ENCODE measurements around the gene ADGRF3. TPM values are rescaled to one million over a fixed set of nuclear protein-coding genes. Genes with fewer than 3 reads are reported as not detected.
"Not testable (repeated sequence)": the region's sequence is repeated elsewhere in the genome, so short reads cannot be mapped to it uniquely, and the experiment has no call there.

Gene ADGRF3
- total and polyA plus RNA-seq, 2 donors (not counting 1 experiment from before 2014, with no cell fraction given) = 0.47 to 1.00 TPM

DNA sequence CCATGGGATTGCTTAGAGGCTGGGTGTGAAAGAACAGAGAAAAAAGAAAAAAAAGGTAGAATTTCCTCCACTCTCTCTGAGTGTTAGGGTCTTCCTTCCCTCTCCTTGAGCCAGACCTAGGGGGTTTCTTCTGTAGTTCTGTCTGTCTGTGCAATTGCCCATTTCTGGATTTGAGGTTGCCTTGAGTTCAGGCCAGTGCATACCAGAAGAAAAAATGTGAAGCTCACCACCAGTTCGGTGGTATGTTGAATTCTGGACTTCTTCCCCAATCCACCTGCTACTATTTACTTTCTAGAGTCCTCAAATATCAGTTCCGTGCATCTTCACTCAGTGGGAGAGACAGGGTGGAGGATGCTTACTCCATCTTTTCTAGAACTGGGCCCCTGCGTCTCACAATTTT, 16.0 kb downstream of the ADGRF3 start:
- POLR2A ChIA-PET = interaction anchor here (1.0 kb wide), 1 partner anchor 55 kb away, joined by 3 read pairs; no protein-coding TSS in a partner anchor
- Histone ChIP-seq H3K4me3 (ENCODE audit: control extremely low read depth in 1 of 5, extremely low read depth in 1 of 5, insufficient read depth in 1 of 5, low read depth in 2 of 5, low read length in 4 of 5) (no peak overlapping the region), H3K36me3 (replicated peaks in 1 of 2; ENCODE audit: control extremely low read depth in 1 of 2, control insufficient read depth in 1 of 2, extremely low read depth in 1 of 2, insufficient read depth in 2 of 2, low read length in 1 of 2) (no peaks in the 10 kb centered on the region), H3K9me3 (ENCODE audit: control extremely low read depth in 1 of 3, control insufficient read depth in 2 of 3, insufficient read depth in 1 of 3, low read length in 2 of 3) (no peaks in the 10 kb centered on the region), H3K27ac (ENCODE audit: low read length in 2 of 2) (no peak overlapping the region), H2AFZ (ENCODE audit: insufficient read depth, low read depth, low read length, poor library complexity, severe bottlenecking) (peak overlapping the region; percentile 50), H3K4me2 (replicated peaks; ENCODE audit: low read depth, low read length, poor library complexity, severe bottlenecking) (no peak overlapping the region), H4K20me1 (ENCODE audit: control insufficient read depth, insufficient read depth, low read length, poor library complexity, severe bottlenecking) (no peaks in the 10 kb centered on the region), H3K27me3 (replicated peaks in 1 of 4; ENCODE audit: control extremely low read depth in 1 of 4, control insufficient read depth in 3 of 4, insufficient read depth in 4 of 4, low read length in 3 of 4) (no peaks in the 10 kb centered on the region), H3K4me1 (ENCODE audit: control insufficient read depth in 2 of 2, insufficient read depth in 2 of 2, low read length in 2 of 2) (peaks cover 2 to 5% of the 10 kb centered on the region in 2 donors), H3K79me2 (ENCODE audit: control insufficient read depth, insufficient read depth, low read length) (no peaks in the 10 kb centered on the region), H3K9ac (ENCODE audit: low read length) (no peak overlapping the region)
- H3K9me3 Mint-ChIP-seq (ENCODE audit: insufficient read depth) = no peaks in the 10 kb centered on the region
- peaks cover 6% of the 10 kb centered on the region for H3K4me1 Mint-ChIP-seq
- WGBS (ENCODE audit: insufficient coverage) = no CpG with 5 or more reads among the region's 3 CpGs
- TF ChIP-seq, protein P1, sequence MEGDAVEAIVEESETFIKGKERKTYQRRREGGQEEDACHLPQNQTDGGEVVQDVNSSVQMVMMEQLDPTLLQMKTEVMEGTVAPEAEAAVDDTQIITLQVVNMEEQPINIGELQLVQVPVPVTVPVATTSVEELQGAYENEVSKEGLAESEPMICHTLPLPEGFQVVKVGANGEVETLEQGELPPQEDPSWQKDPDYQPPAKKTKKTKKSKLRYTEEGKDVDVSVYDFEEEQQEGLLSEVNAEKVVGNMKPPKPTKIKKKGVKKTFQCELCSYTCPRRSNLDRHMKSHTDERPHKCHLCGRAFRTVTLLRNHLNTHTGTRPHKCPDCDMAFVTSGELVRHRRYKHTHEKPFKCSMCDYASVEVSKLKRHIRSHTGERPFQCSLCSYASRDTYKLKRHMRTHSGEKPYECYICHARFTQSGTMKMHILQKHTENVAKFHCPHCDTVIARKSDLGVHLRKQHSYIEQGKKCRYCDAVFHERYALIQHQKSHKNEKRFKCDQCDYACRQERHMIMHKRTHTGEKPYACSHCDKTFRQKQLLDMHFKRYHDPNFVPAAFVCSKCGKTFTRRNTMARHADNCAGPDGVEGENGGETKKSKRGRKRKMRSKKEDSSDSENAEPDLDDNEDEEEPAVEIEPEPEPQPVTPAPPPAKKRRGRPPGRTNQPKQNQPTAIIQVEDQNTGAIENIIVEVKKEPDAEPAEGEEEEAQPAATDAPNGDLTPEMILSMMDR (IDR thresholded peaks at IDR 0.05) = no peak
- TF ChIP-seq EZH2 (IDR thresholded peaks at IDR 0.05; ENCODE audit: borderline replicate concordance, insufficient read depth, low read depth, low read length, poor library complexity, severe bottlenecking) = no peak
- no peak overlapping the region for H3K27ac Mint-ChIP-seq
- intact Hi-C loops (cut with micrococcal nuclease) = loop anchor here (1.0 to 2.0 kb wide), 4 partner anchors 15 to 339 kb away; partner anchors contain the start of genes HADHA and HADHB
- no peaks in the 10 kb centered on the region for H3K27me3 Mint-ChIP-seq
- CTCF ChIA-PET = interaction anchor here (1.0 to 2.7 kb wide), 15 partner anchors 8 to 381 kb away, joined by 3 to 12 read pairs (median 6); partner anchors contain the start of gene SELENOI
- DNase-seq (no peak), ATAC-seq (ENCODE audit: low read depth) (no peak)
- no peak overlapping the region for H3K4me3 Mint-ChIP-seq

DNA sequence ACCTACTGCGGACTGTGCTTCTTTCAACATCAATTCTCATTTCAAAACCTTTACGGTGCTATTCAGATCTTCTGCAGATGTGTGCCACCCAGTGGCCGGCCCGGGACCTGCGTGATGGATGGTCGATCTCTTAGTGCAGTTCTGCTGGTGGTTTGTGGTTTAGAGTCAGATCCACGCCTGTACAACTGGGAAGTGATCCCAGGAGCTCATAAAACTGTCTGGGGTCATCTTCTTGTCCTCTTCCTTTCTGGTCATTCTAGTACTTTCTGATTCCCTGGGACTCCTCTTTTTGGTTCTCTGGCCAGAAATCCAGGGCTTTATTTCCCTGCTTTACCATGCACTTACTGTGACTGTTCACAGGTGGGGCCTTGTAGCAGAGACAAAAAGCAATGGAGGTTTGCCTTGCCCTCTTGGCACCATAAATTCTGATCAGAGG, 16.5 kb downstream of the ADGRF3 start:
- Mint-ChIP-seq H3K27ac (no peak overlapping the region), H3K9me3 (ENCODE audit: insufficient read depth) (no peaks in the 10 kb centered on the region), H3K27me3 (no peaks in the 10 kb centered on the region), H3K4me1 (peaks cover 6% of the 10 kb centered on the region), H3K4me3 (no peak overlapping the region)
- no peaks in the 10 kb centered on the region for H3K36me3 ChIP-seq (replicated peaks in 1 of 2; ENCODE audit: control extremely low read depth in 1 of 2, control insufficient read depth in 1 of 2, extremely low read depth in 1 of 2, insufficient read depth in 2 of 2, low read length in 1 of 2)
- ChIA-PET POLR2A (interaction anchor here (1.0 kb wide), 1 partner anchor 55 kb away, joined by 3 read pairs; no protein-coding TSS in a partner anchor), CTCF (interaction anchor here (1.0 to 2.7 kb wide), 15 partner anchors 14 to 380 kb away, joined by 3 to 12 read pairs (median 5); partner anchors contain the start of gene SELENOI)
- H4K20me1 ChIP-seq (ENCODE audit: control insufficient read depth, insufficient read depth, low read length, poor library complexity, severe bottlenecking) = no peaks in the 10 kb centered on the region
- peak; percentile 79 for DNase-seq
- H3K9ac ChIP-seq (ENCODE audit: low read length) = no peak overlapping the region
- intact Hi-C loops (cut with micrococcal nuclease) = loop anchor here (1.0 to 2.0 kb wide), 4 partner anchors 15 to 339 kb away; partner anchors contain the start of genes HADHA and HADHB
- no peaks in the 10 kb centered on the region for H3K27me3 ChIP-seq (replicated peaks in 1 of 4; ENCODE audit: control extremely low read depth in 1 of 4, control insufficient read depth in 3 of 4, insufficient read depth in 4 of 4, low read length in 3 of 4)
- peak; percentile 95 for ATAC-seq (ENCODE audit: low read depth)
- H3K4me3 ChIP-seq (ENCODE audit: control extremely low read depth in 1 of 5, extremely low read depth in 1 of 5, insufficient read depth in 1 of 5, low read depth in 2 of 5, low read length in 4 of 5) = no peak overlapping the region
- no peak for TF ChIP-seq EZH2 (IDR thresholded peaks at IDR 0.05; ENCODE audit: borderline replicate concordance, insufficient read depth, low read depth, low read length, poor library complexity, severe bottlenecking)
- TF ChIP-seq, protein P1 (IDR thresholded peaks at IDR 0.05) = peak; percentile 97
- no peak overlapping the region for H3K27ac ChIP-seq (ENCODE audit: low read length in 2 of 2)
- H2AFZ ChIP-seq (ENCODE audit: insufficient read depth, low read depth, low read length, poor library complexity, severe bottlenecking) = peak overlapping the region; percentile 50
- H3K79me2 ChIP-seq (ENCODE audit: control insufficient read depth, insufficient read depth, low read length) = no peaks in the 10 kb centered on the region
- H3K9me3 ChIP-seq (ENCODE audit: control extremely low read depth in 1 of 3, control insufficient read depth in 2 of 3, insufficient read depth in 1 of 3, low read length in 2 of 3) = no peaks in the 10 kb centered on the region
- 0% methylated on average over 3 of the region's 7 CpGs for WGBS (ENCODE audit: insufficient coverage)
- peaks cover 2 to 5% of the 10 kb centered on the region in 2 donors for H3K4me1 ChIP-seq (ENCODE audit: control insufficient read depth in 2 of 2, insufficient read depth in 2 of 2, low read length in 2 of 2)
- peak overlapping the region; percentile 12 for H3K4me2 ChIP-seq (replicated peaks; ENCODE audit: low read depth, low read length, poor library complexity, severe bottlenecking)

DNA sequence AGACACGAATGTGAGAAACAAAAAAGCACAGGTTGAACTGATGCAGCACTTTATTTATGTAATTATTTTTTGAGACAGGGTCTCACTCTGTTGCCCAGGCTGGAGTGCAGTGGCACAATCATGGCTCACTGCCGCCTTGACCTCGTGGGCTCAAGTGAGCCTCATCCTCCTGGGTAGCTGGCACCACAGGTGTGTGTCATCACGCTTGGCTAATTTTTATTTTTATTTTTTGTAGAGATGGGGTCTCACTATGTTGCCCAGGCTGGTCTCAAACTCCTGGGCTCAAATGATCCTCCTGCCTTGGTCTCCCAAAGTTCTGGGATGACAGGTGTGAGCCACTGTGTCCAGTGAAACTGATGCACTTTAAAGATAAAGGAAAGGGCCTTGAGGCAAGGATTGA, 17.5 kb downstream of the ADGRF3 start:
- H3K4me3 Mint-ChIP-seq; H3K36me3 ChIP-seq (replicated peaks in 1 of 2; ENCODE audit: control extremely low read depth in 1 of 2, control insufficient read depth in 1 of 2, extremely low read depth in 1 of 2, insufficient read depth in 2 of 2, low read length in 1 of 2); H3K9me3 ChIP-seq (ENCODE audit: control extremely low read depth in 1 of 3, control insufficient read depth in 2 of 3, insufficient read depth in 1 of 3, low read length in 2 of 3); H3K27ac ChIP-seq (ENCODE audit: low read length in 2 of 2); H3K9me3 Mint-ChIP-seq (ENCODE audit: insufficient read depth); H4K20me1 ChIP-seq (ENCODE audit: control insufficient read depth, insufficient read depth, low read length, poor library complexity, severe bottlenecking); H3K4me3 ChIP-seq (ENCODE audit: control extremely low read depth in 1 of 5, extremely low read depth in 1 of 5, insufficient read depth in 1 of 5, low read depth in 2 of 5, low read length in 4 of 5); H3K4me2 ChIP-seq (replicated peaks; ENCODE audit: low read depth, low read length, poor library complexity, severe bottlenecking); H3K9ac ChIP-seq (ENCODE audit: low read length); H3K27me3 Mint-ChIP-seq; ATAC-seq (ENCODE audit: low read depth); H3K27me3 ChIP-seq (replicated peaks in 1 of 4; ENCODE audit: control extremely low read depth in 1 of 4, control insufficient read depth in 3 of 4, insufficient read depth in 4 of 4, low read length in 3 of 4); DNase-seq; H3K79me2 ChIP-seq (ENCODE audit: control insufficient read depth, insufficient read depth, low read length); H3K4me1 ChIP-seq (ENCODE audit: control insufficient read depth in 2 of 2, insufficient read depth in 2 of 2, low read length in 2 of 2); intact Hi-C loops (cut with micrococcal nuclease); H2AFZ ChIP-seq (ENCODE audit: insufficient read depth, low read depth, low read length, poor library complexity, severe bottlenecking); H3K27ac Mint-ChIP-seq; H3K4me1 Mint-ChIP-seq; POLR2A ChIA-PET: not testable (repeated sequence)
- CTCF ChIA-PET = interaction anchor here (1.0 to 2.2 kb wide), 3 partner anchors 100 to 379 kb away, joined by 4 to 8 read pairs (median 6); no protein-coding TSS in a partner anchor
- WGBS (ENCODE audit: insufficient coverage) = 96% methylated on average over 3 of the region's 4 CpGs
